D721Med (cell line): ENCODE data around the gene AP1S2.

ENCODE experiments used
- DNase-seq: peaks from one replicate; pipeline ENCODE4 v3.0.0; 2011; ENCODE audit warnings: low spot score; ENCODE audit not compliant: insufficient read length
- FAIRE-seq: peaks from 2 replicates; lab custom pipeline; 2011; peaks lifted over from hg19 to GRCh38; lab: Jason Lieb, UNC
- CTCF ChIP-seq: IDR thresholded peaks from 2 replicates; pipeline ENCODE4 v1.5.1; 2012; ENCODE audit warnings: mild to moderate bottlenecking, control low read depth; ENCODE audit not compliant: insufficient read depth; ENCODE audit errors: missing control alignments

The AP1S2 gene

GRCh38 chrX:15822922-15823321 lies 31.7 kb downstream of the AP1S2 start:
- FAIRE-seq (no peak), DNase-seq (no peak)
- TF ChIP-seq CTCF, result no peak

GRCh38 chrX:15820106-15821073 lies 34.2 kb downstream of the AP1S2 start:
- TF ChIP-seq CTCF, result no peak
- DNase-seq (no peak), FAIRE-seq (no peak)

GRCh38 chrX:15816886-15817285 lies 37.7 kb downstream of the AP1S2 start:
- DNase-seq, result no peak
- no peak for FAIRE-seq
- no peak for TF ChIP-seq CTCF

- no peak for TF ChIP-seq CTCF
- FAIRE-seq (no peak), DNase-seq (no peak)
These were observed 38.2 kb downstream of the AP1S2 start for GRCh38 chrX:15816438-15816809.

- DNase-seq (no peak), FAIRE-seq (no peak)
- no peak for TF ChIP-seq CTCF
These were observed 38.7 kb downstream of the AP1S2 start for GRCh38 chrX:15815779-15816437.

- DNase-seq (no peak), FAIRE-seq (no peak)
- TF ChIP-seq CTCF, result no peak
These were observed 39.7 kb downstream of the AP1S2 start for GRCh38 chrX:15814771-15815365.

GRCh38 chrX:15813416-15813815 lies 41.2 kb downstream of the AP1S2 start:
- DNase-seq (no peak), FAIRE-seq (no peak)
- no peak for TF ChIP-seq CTCF
